ENCODE measurements around the gene JUP.
"Not testable (repeated sequence)": the region's sequence is repeated elsewhere in the genome, so short reads cannot be mapped to it uniquely, and the experiment has no call there.

Gene JUP

GRCh38 chr17:41777574-41778188 is 8.8 kb downstream of the JUP start:
- no peak for DNase-seq

GRCh38 chr17:41777157-41777573 is 9.3 kb downstream of the JUP start:
- DNase-seq, result no peak

- not testable (repeated sequence) for DNase-seq
These were observed 10.1 kb downstream of the JUP start for GRCh38 chr17:41776262-41776900.

- DNase-seq, result no peak
These were observed 10.9 kb downstream of the JUP start for GRCh38 chr17:41775394-41776226.

GRCh38 chr17:41773731-41774193 is 12.7 kb downstream of the JUP start:
- DNase-seq, result no peak

- DNase-seq, result no peak
These were observed 13.3 kb downstream of the JUP start for GRCh38 chr17:41773190-41773588.

- no peak for DNase-seq
These were observed 13.8 kb downstream of the JUP start for GRCh38 chr17:41772586-41773189.

- DNase-seq, result no peak
These were observed 14.3 kb downstream of the JUP start for GRCh38 chr17:41772218-41772585.

- DNase-seq, result no peak
These were observed 14.9 kb downstream of the JUP start for GRCh38 chr17:41771389-41772206.

GRCh38 chr17:41769985-41770384 is 16.5 kb downstream of the JUP start:
- DNase-seq, result no peak

GRCh38 chr17:41769346-41769862 is 17.1 kb downstream of the JUP start:
- no peak for DNase-seq

GRCh38 chr17:41768682-41769288 is 17.7 kb downstream of the JUP start:
- no peak for DNase-seq

GRCh38 chr17:41767324-41768042 is 19.0 kb downstream of the JUP start:
- DNase-seq, result no peak

GRCh38 chr17:41766135-41766534 is 20.4 kb downstream of the JUP start:
- DNase-seq, result no peak

- DNase-seq, result no peak
These were observed 23.2 kb downstream of the JUP start for GRCh38 chr17:41763327-41763726.

- no peak for DNase-seq
These were observed 23.7 kb downstream of the JUP start for GRCh38 chr17:41762841-41763240.

GRCh38 chr17:41762391-41762790 is 24.1 kb downstream of the JUP start:
- no peak for DNase-seq

- no peak for DNase-seq
These were observed 25.6 kb downstream of the JUP start for GRCh38 chr17:41760878-41761277.

- DNase-seq, result no peak
These were observed 27.9 kb downstream of the JUP start for GRCh38 chr17:41758601-41759000.

- no peak for DNase-seq
These were observed 32.4 kb downstream of the JUP start for GRCh38 chr17:41754066-41754465.

GRCh38 chr17:41751288-41751687 is 35.2 kb downstream of the JUP start:
- DNase-seq, result no peak
